Measurements from ENCODE around the gene TMEM170B.

DNA sequence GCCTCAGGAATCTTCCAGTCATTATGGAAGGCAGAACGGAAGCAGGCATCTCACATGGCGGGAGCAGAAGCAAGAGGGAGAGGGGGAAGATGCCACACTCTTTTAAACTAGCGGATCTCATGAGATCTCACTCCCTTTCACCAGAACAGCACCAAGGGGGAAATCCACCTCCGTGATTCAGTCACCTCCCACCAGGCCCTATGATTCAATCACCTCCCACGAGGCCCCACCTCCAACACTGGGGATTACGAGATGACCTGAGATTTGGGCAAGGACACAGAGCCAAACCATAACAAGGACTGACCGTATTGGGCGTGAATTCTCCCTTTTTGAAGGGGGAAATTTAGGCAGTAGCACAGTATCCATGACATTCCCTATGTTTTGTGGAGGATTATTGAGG lies 88.8 kb downstream of the TMEM170B start:
- no peak for TF ChIP-seq POLR2A (IDR thresholded peaks at IDR 0.05)
- TF ChIP-seq, protein P1, sequence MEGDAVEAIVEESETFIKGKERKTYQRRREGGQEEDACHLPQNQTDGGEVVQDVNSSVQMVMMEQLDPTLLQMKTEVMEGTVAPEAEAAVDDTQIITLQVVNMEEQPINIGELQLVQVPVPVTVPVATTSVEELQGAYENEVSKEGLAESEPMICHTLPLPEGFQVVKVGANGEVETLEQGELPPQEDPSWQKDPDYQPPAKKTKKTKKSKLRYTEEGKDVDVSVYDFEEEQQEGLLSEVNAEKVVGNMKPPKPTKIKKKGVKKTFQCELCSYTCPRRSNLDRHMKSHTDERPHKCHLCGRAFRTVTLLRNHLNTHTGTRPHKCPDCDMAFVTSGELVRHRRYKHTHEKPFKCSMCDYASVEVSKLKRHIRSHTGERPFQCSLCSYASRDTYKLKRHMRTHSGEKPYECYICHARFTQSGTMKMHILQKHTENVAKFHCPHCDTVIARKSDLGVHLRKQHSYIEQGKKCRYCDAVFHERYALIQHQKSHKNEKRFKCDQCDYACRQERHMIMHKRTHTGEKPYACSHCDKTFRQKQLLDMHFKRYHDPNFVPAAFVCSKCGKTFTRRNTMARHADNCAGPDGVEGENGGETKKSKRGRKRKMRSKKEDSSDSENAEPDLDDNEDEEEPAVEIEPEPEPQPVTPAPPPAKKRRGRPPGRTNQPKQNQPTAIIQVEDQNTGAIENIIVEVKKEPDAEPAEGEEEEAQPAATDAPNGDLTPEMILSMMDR (IDR thresholded peaks at IDR 0.05), result no peak
